GM12872 (cell line): ENCODE measurements around the gene SUGCT.
A peak's percentile ranks its signal among the peaks of the same experiment; 100 is the strongest.

Experiments used
- CTCF ChIP-seq: IDR thresholded peaks from 3 replicates; pipeline ENCODE4 v1.5.1; 2011; ENCODE audit warnings: low read depth, mild to moderate bottlenecking, low read length, moderate library complexity; ENCODE audit not compliant: insufficient read depth

The SUGCT gene

GRCh38 chr7:40674316-40674715, 539.5 kb downstream of the SUGCT start:
- no peak for TF ChIP-seq CTCF

- no peak for TF ChIP-seq CTCF
Measured at GRCh38 chr7:40675741-40676140, 540.9 kb downstream of the SUGCT start.

GRCh38 chr7:40676221-40676620, 541.4 kb downstream of the SUGCT start:
- no peak for TF ChIP-seq CTCF

GRCh38 chr7:40680657-40681056, 545.9 kb downstream of the SUGCT start:
- peak; percentile 51 for TF ChIP-seq CTCF

GRCh38 chr7:40682696-40683095, 547.9 kb downstream of the SUGCT start:
- TF ChIP-seq CTCF, result no peak

GRCh38 chr7:40694026-40694809, 559.4 kb downstream of the SUGCT start:
- no peak for TF ChIP-seq CTCF

GRCh38 chr7:40694991-40695390, 560.2 kb downstream of the SUGCT start:
- TF ChIP-seq CTCF, result no peak
